ENCODE data around the gene ACY1. TPM values are rescaled to one million over a fixed set of nuclear protein-coding genes. Genes with fewer than 3 reads are reported as not detected.

Gene ACY1
- polyA plus RNA-seq, 1 donor, result 269 TPM

- H3K27me3 ChIP-seq (ENCODE audit: control insufficient read depth, insufficient read depth, low read length), result peaks cover 13% of the 10 kb centered on the region
- DNase-seq, result no peak
- no peak overlapping the region for H3K4me3 ChIP-seq (ENCODE audit: low read length)
- H3K36me3 ChIP-seq (ENCODE audit: control insufficient read depth, insufficient read depth, low read length), result no peaks in the 10 kb centered on the region
- no CpG with 5 or more reads among the region's 6 CpGs for WGBS (ENCODE audit: insufficient coverage, low lambda C conversion rate)
- H3K9me3 ChIP-seq (ENCODE audit: control insufficient read depth, low read depth, low read length), result no peaks in the 10 kb centered on the region
- H3K4me1 ChIP-seq (ENCODE audit: control insufficient read depth, insufficient read depth, low read length), result peaks cover 15% of the 10 kb centered on the region
- no peak overlapping the region for H3K27ac ChIP-seq (ENCODE audit: low read length)
These were observed 54.9 kb downstream of the ACY1 start for GRCh38 chr3:52038227-52038626.

Other genes with a start within 250 kb of the ACY1 start
- not detected for gene IQCF6, start 204.3 kb upstream of the ACY1 start, polyA plus RNA-seq
- not detected for gene IQCF2, start 121.9 kb upstream of the ACY1 start, polyA plus RNA-seq
- not detected for gene IQCF5, start 107.9 kb upstream of the ACY1 start, polyA plus RNA-seq
- gene IQCF1, start 80.2 kb upstream of the ACY1 start, polyA plus RNA-seq, result not detected
- 17.8 TPM for gene RRP9, start 41.6 kb upstream of the ACY1 start, polyA plus RNA-seq
- 17.1 TPM for gene PARP3, start 41.2 kb upstream of the ACY1 start, polyA plus RNA-seq
- gene GPR62, start 28.2 kb upstream of the ACY1 start, polyA plus RNA-seq, result 0.18 TPM
- 48.8 TPM for gene PCBP4, start 16.1 kb upstream of the ACY1 start, polyA plus RNA-seq
- gene ABHD14B, start 9.5 kb upstream of the ACY1 start, polyA plus RNA-seq, result 101 TPM
- 14.1 TPM for gene ABHD14A, start 8.5 kb upstream of the ACY1 start, polyA plus RNA-seq
- 2,526 TPM for gene RPL29, start 12.4 kb downstream of the ACY1 start, polyA plus RNA-seq
- 9.6 TPM for gene DUSP7, start 73.0 kb downstream of the ACY1 start, polyA plus RNA-seq
- 5.9 TPM for gene POC1A, start 170.9 kb downstream of the ACY1 start, polyA plus RNA-seq
- gene ALAS1, start 214.6 kb downstream of the ACY1 start, polyA plus RNA-seq, result 37.2 TPM
- 0.37 TPM for gene TLR9, start 242.1 kb downstream of the ACY1 start, polyA plus RNA-seq

Data from large intestine (tissue), 3 donors.